Dermis microvascular lymphatic vessel endothelial cell (primary cell): ENCODE results near the gene SKI. TPM values are rescaled to one million over a fixed set of nuclear protein-coding genes. Genes with fewer than 3 reads are reported as not detected.

Experiments
- DNase-seq, 2 donors: peaks; one replicate each; pipeline versions ENCODE4 v3.0.0 to v3.0.0-alpha.2; 2010; ENCODE audit warnings: low read depth in 2 of 2
- total RNA-seq: library from RNA; depleted of rRNA; stranded (reverse); fragments of >200 nt; gene quantifications from 2 replicates; pipeline ENCODE4 v1.2.1, GENCODE V29; 2014

Gene SKI
- total RNA-seq, 1 donor from 2014 or later: 12.7 TPM

GRCh38 chr1:2335721-2336455 is 107.8 kb downstream of the SKI start:
- DNase-seq: no peak

GRCh38 chr1:2336499-2336898 is 108.4 kb downstream of the SKI start:
- no peak for DNase-seq

- DNase-seq: no peak
Measured at GRCh38 chr1:2337081-2337480, 109.0 kb downstream of the SKI start.

- DNase-seq: no peak
Measured at GRCh38 chr1:2337501-2337900, 109.4 kb downstream of the SKI start.

GRCh38 chr1:2339206-2340085 is 111.3 kb downstream of the SKI start:
- DNase-seq: no peak

- no peak for DNase-seq
Measured at GRCh38 chr1:2340086-2340917, 112.2 kb downstream of the SKI start.

- no peak for DNase-seq
Measured at GRCh38 chr1:2340918-2341254, 112.8 kb downstream of the SKI start.

- DNase-seq: no peak
Measured at GRCh38 chr1:2341706-2342383, 113.7 kb downstream of the SKI start.

GRCh38 chr1:2342384-2343022 is 114.4 kb downstream of the SKI start:
- DNase-seq: no peak

GRCh38 chr1:2343023-2343935 is 115.2 kb downstream of the SKI start:
- DNase-seq: no peak

GRCh38 chr1:2344121-2344681 is 116.1 kb downstream of the SKI start:
- no peak for DNase-seq

GRCh38 chr1:2344744-2345296 is 116.7 kb downstream of the SKI start:
- no peak for DNase-seq

- DNase-seq: no peak
Measured at GRCh38 chr1:2345297-2346075, 117.4 kb downstream of the SKI start.

GRCh38 chr1:2346691-2347408 is 118.7 kb downstream of the SKI start:
- no peak for DNase-seq

- no peak for DNase-seq
Measured at GRCh38 chr1:2347409-2347785, 119.3 kb downstream of the SKI start.

- no peak for DNase-seq
Measured at GRCh38 chr1:2347896-2348295, 119.8 kb downstream of the SKI start.

- DNase-seq: no peak
Measured at GRCh38 chr1:2348346-2349325, 120.5 kb downstream of the SKI start.
